Thoracic aorta (tissue), 2 donors: ENCODE measurements around the gene FTMT. TPM values are rescaled to one million over a fixed set of nuclear protein-coding genes. Genes with fewer than 3 reads are reported as not detected.

Experiments used
- ATAC-seq: fragments of 150-250 bp; one replicate; pipeline ENCODE4 v1.8.0; 2017; ENCODE audit warnings: low read depth; ENCODE audit not compliant: insufficient number of reproducible peaks, low FRiP score
- DNase-seq: peaks from one replicate; pipeline ENCODE4 v3.0.0-alpha.2; 2020; ENCODE audit warnings: low spot score
- H3K27ac ChIP-seq, 2 donors: fragments of 200-600 bp; sonication (generic); 1 replicate in 1 of 2; 2 replicates in 1 of 2; pipeline ENCODE4 v1.5.1; 2016; ENCODE audit warnings: mild to moderate bottlenecking in 2 of 2, moderate library complexity in 2 of 2
- H3K27me3 ChIP-seq: fragments of 200-600 bp; sonication (generic); replicated peaks from 2 replicates; pipeline ENCODE4 v1.6.0; 2016; ENCODE audit warnings: mild to moderate bottlenecking; ENCODE audit not compliant: insufficient read depth
- H3K36me3 ChIP-seq: fragments of 200-600 bp; sonication (generic); one replicate; pipeline ENCODE4 v1.5.1; 2016
- H3K4me1 ChIP-seq, 2 donors: fragments of 200-600 bp; sonication (generic); 1 replicate in 1 of 2; 2 replicates in 1 of 2; pipeline versions ENCODE4 v1.5.1 to v1.6.0; 2016; ENCODE audit warnings: low read depth in 2 of 2, mild to moderate bottlenecking in 1 of 2; ENCODE audit not compliant: control insufficient read depth in 1 of 2
- H3K4me3 ChIP-seq: fragments of 200-600 bp; sonication (generic); 2 replicates; pipeline ENCODE4 v1.5.1; 2016; ENCODE audit warnings: mild to moderate bottlenecking
- H3K9me3 ChIP-seq: fragments of 200-600 bp; sonication (generic); 2 replicates; pipeline ENCODE4 v1.5.1; 2016
- total RNA-seq, 2 donors: library from RNA; depleted of rRNA; stranded (reverse); fragments of >200 nt; gene quantifications; one replicate each; pipeline versions ENCODE4 v1.1.0 to v1.2.3, GENCODE V29; 2016
- TF ChIP-seq, protein P1 (sequence below): fragments of 200-600 bp; sonication (generic); IDR thresholded peaks from one replicate; pipeline ENCODE4 v1.5.1; 2019; ENCODE audit warnings: antibody characterized with exemption

The FTMT gene
- total RNA-seq, 2 donors from 2014 or later: not detected

DNA sequence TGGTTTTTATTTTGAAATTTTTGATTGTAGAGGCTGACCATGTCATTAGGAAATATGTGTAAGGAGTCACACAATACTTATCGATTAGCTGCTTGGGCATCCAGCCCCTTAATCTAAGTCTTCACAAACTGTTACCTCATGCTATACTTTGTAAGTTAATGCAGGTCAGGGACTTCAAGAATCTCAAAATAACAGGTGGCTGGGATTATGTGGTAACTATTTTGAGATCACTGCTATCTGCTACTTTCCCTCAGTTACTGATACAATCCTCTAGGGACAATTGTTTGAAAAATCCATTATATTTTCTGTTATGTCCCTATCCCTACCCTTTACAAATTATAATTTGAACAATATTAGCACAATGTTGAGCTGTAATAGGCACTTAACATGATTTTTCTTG is 21.7 kb downstream of the FTMT start:
- ATAC-seq (no peak), DNase-seq (no peak)
- Histone ChIP-seq H3K27me3 (no peaks in the 10 kb centered on the region), H3K9me3 (no peaks in the 10 kb centered on the region), H3K4me1 (no peaks in the 10 kb centered on the region), H3K4me3 (no peak overlapping the region), H3K36me3 (no peaks in the 10 kb centered on the region), H3K27ac (no peak overlapping the region)
- TF ChIP-seq, protein P1, sequence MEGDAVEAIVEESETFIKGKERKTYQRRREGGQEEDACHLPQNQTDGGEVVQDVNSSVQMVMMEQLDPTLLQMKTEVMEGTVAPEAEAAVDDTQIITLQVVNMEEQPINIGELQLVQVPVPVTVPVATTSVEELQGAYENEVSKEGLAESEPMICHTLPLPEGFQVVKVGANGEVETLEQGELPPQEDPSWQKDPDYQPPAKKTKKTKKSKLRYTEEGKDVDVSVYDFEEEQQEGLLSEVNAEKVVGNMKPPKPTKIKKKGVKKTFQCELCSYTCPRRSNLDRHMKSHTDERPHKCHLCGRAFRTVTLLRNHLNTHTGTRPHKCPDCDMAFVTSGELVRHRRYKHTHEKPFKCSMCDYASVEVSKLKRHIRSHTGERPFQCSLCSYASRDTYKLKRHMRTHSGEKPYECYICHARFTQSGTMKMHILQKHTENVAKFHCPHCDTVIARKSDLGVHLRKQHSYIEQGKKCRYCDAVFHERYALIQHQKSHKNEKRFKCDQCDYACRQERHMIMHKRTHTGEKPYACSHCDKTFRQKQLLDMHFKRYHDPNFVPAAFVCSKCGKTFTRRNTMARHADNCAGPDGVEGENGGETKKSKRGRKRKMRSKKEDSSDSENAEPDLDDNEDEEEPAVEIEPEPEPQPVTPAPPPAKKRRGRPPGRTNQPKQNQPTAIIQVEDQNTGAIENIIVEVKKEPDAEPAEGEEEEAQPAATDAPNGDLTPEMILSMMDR: no peak

DNA sequence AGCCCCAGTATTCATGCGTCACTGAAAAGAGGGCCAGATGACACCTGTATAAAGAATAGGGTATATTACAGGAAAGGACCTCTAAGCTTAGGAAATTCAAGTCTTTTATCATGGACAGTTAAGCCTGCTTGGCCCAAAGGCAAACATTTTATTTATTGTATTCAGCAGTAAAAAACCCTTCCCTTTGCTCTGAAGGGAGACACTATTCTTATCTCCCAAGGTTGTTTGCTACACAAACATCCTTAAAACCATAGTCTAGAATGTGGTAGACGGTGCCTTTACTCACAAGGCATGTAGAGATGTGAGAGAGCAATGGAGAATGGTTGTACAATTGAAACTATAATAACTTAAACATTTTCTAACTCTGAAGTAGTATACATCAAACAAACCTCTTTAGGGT is 33.9 kb downstream of the FTMT start:
- Histone ChIP-seq H3K4me3 (no peak overlapping the region), H3K27me3 (no peaks in the 10 kb centered on the region), H3K36me3 (no peaks in the 10 kb centered on the region), H3K4me1 (no peaks in the 10 kb centered on the region), H3K9me3 (no peaks in the 10 kb centered on the region), H3K27ac (no peak overlapping the region)
- DNase-seq: no peak
- TF ChIP-seq, protein P1: no peak
- ATAC-seq: no peak

DNA sequence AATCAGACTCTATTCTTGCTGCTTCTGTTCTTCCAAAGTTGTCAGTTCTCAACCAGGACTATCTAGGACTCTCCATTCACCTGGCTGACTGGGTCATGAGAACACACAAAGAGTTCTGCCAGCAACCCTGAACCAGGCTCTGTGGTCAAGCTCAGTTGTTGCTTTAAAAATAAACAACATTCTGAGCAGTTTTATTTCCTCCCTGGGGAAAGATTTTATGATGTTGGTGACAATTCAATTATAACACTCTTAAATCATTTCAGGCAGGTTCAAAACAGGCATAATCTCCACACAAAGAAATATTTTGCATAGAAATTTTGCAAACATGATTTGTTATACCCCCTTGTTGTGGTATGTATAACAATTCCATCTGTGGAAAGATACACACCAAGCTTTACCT is 36.0 kb downstream of the FTMT start:
- TF ChIP-seq, protein P1: no peak
- ATAC-seq: no peak

GRCh38 chr5:121890297-121890858 is 38.7 kb downstream of the FTMT start:
- no peaks in the 10 kb centered on the region for H3K27me3 ChIP-seq
- ATAC-seq: no peak
- no peaks in the 10 kb centered on the region for H3K4me1 ChIP-seq
- DNase-seq: no peak
- no peaks in the 10 kb centered on the region for H3K36me3 ChIP-seq
- TF ChIP-seq, protein P1: no peak
- no peaks in the 10 kb centered on the region for H3K9me3 ChIP-seq
- H3K4me3 ChIP-seq: no peak overlapping the region
- no peak overlapping the region for H3K27ac ChIP-seq

More for the DNA sequence above, 36.0 kb downstream of the FTMT start:
- H3K27ac ChIP-seq: no peak overlapping the region
- no peaks in the 10 kb centered on the region for H3K4me1 ChIP-seq
- DNase-seq: no peak
- no peaks in the 10 kb centered on the region for H3K9me3 ChIP-seq
- no peak overlapping the region for H3K4me3 ChIP-seq
- H3K27me3 ChIP-seq: no peaks in the 10 kb centered on the region
- H3K36me3 ChIP-seq: no peaks in the 10 kb centered on the region

GRCh38 chr5:121897341-121897740 is 45.7 kb downstream of the FTMT start:
- no peak overlapping the region for H3K4me3 ChIP-seq
- TF ChIP-seq, protein P1: no peak
- H3K27me3 ChIP-seq: no peaks in the 10 kb centered on the region
- ATAC-seq (no peak), DNase-seq (no peak)
- H3K9me3 ChIP-seq: no peaks in the 10 kb centered on the region
- no peaks in the 10 kb centered on the region for H3K4me1 ChIP-seq
- H3K36me3 ChIP-seq: no peaks in the 10 kb centered on the region
- no peak overlapping the region for H3K27ac ChIP-seq
